Smooth muscle cell (in vitro differentiated cells): ENCODE data around the gene ROGDI. TPM values are rescaled to one million over a fixed set of nuclear protein-coding genes. Genes with fewer than 3 reads are reported as not detected.
A peak's percentile ranks its signal among the peaks of the same experiment; 100 is the strongest.

Source experiments
- DNase-seq: peaks from one replicate; lab custom pipeline; 2025; ENCODE audit not compliant: unreplicated experiment; lab: John Stamatoyannopoulos, UW
- H2AFZ ChIP-seq: fragments of 200-600 bp; sonication (generic); 2 replicates; pipeline ENCODE4 v1.6.0; 2016; ENCODE audit warnings: antibody characterized with exemption, low read depth, mild to moderate bottlenecking
- H3F3A ChIP-seq: fragments of 200-600 bp; sonication (generic); 2 replicates; pipeline ENCODE4 v1.6.0; 2017; ENCODE audit warnings: antibody characterized with exemption, low read depth
- H3K27ac ChIP-seq: fragments of 200-600 bp; sonication (generic); 2 replicates; pipeline ENCODE4 v1.5.1; 2016; ENCODE audit warnings: low read depth, mild to moderate bottlenecking
- H3K27me3 ChIP-seq: fragments of 200-600 bp; sonication (generic); 2 replicates; pipeline ENCODE4 v1.6.1; 2016; ENCODE audit warnings: low read depth, mild to moderate bottlenecking
- H3K36me3 ChIP-seq: fragments of 200-600 bp; sonication (generic); 2 replicates; pipeline ENCODE4 v1.5.1; 2016; ENCODE audit warnings: low read depth
- H3K4me1 ChIP-seq: fragments of 200-600 bp; sonication (generic); 2 replicates; pipeline ENCODE4 v1.5.1; 2016; ENCODE audit warnings: low read depth
- H3K4me2 ChIP-seq: fragments of 200-600 bp; sonication (generic); 2 replicates; pipeline ENCODE4 v1.6.0; 2016; ENCODE audit warnings: mild to moderate bottlenecking
- H3K4me3 ChIP-seq: fragments of 200-600 bp; sonication (generic); 2 replicates; pipeline ENCODE4 v1.5.1; 2016; ENCODE audit warnings: mild to moderate bottlenecking
- H3K79me2 ChIP-seq: fragments of 200-600 bp; sonication (generic); 2 replicates; pipeline ENCODE4 v1.6.0; 2016; ENCODE audit warnings: low read depth, mild to moderate bottlenecking
- H3K9ac ChIP-seq: fragments of 200-600 bp; sonication (generic); 2 replicates; pipeline ENCODE4 v1.6.0; 2016; ENCODE audit warnings: low read depth
- H3K9me3 ChIP-seq: fragments of 200-600 bp; sonication (generic); replicated peaks from 2 replicates; pipeline ENCODE4 v1.5.1; 2016; ENCODE audit warnings: low read depth
- H4K20me1 ChIP-seq: fragments of 200-600 bp; sonication (generic); 2 replicates; pipeline ENCODE4 v1.6.0; 2016; ENCODE audit warnings: low read depth
- CTCF ChIP-seq: fragments of 200-600 bp; sonication (generic); IDR thresholded peaks from 2 replicates; pipeline ENCODE4 v1.5.1; 2017; ENCODE audit warnings: borderline replicate concordance, mild to moderate bottlenecking, antibody characterized with exemption; ENCODE audit not compliant: insufficient read depth, poor library complexity, severe bottlenecking
- WGBS: methylation state at CpG from one replicate; pipeline ENCODE4 v1.1.7; 2016; ENCODE audit warnings: low lambda C conversion rate; 5-methylcytosine and 5-hydroxymethylcytosine counted together
- polyA plus RNA-seq: library from polyadenylated mRNA; unstranded; fragments of >200 nt; fragmentation: Nextera tagmentation; extraction: Ambion mirVana; gene quantifications from 2 replicates; pipeline ENCODE4 v1.2.1, GENCODE V29; 2016
- total RNA-seq: library from RNA; depleted of rRNA; stranded (reverse); fragments of >200 nt; gene quantifications from 2 replicates; pipeline ENCODE4 v1.2.3, GENCODE V29; 2014

Gene ROGDI
- total and polyA plus RNA-seq, 2 experiments from 2014 or later, result 21.6 to 45.6 TPM

- WGBS, result 89% methylated on average over 9 of the region's 9 CpGs
- Histone ChIP-seq H3K27me3 (no peaks in the 10 kb centered on the region), H3K9me3 (no peaks in the 10 kb centered on the region), H3K79me2 (no peaks in the 10 kb centered on the region), H3K36me3 (peaks cover 24% of the 10 kb centered on the region), H3K27ac (no peak overlapping the region), H3F3A (no peaks in the 10 kb centered on the region), H3K4me2 (no peak overlapping the region), H3K9ac (no peak overlapping the region), H2AFZ (no peak overlapping the region), H3K4me3 (no peak overlapping the region), H4K20me1 (no peaks in the 10 kb centered on the region), H3K4me1 (no peaks in the 10 kb centered on the region)
- no peak for DNase-seq
- TF ChIP-seq CTCF, result no peak
These were observed 9.3 kb upstream of the ROGDI start for GRCh38 chr16:4811773-4812172.

- Histone ChIP-seq H3K9ac (no peak overlapping the region), H3K79me2 (no peaks in the 10 kb centered on the region)
- WGBS, result 100% methylated on average over 3 of the region's 3 CpGs
These were observed 8.8 kb upstream of the ROGDI start for GRCh38 chr16:4811242-4811641.

GRCh38 chr16:4806280-4806679, 3.8 kb upstream of the ROGDI start:
- Histone ChIP-seq H3K9ac (no peak overlapping the region), H4K20me1 (no peaks in the 10 kb centered on the region), H3K36me3 (peaks cover 15% of the 10 kb centered on the region), H3F3A (peaks cover 25% of the 10 kb centered on the region), H3K27ac (no peak overlapping the region), H3K27me3 (no peaks in the 10 kb centered on the region), H3K4me2 (no peak overlapping the region), H3K79me2 (peaks cover 4% of the 10 kb centered on the region), H2AFZ (no peak overlapping the region), H3K4me3 (no peak overlapping the region), H3K4me1 (peaks cover 8% of the 10 kb centered on the region), H3K9me3 (no peaks in the 10 kb centered on the region)
- DNase-seq, result no peak
- no peak for TF ChIP-seq CTCF
- 67% methylated on average over 6 of the region's 6 CpGs for WGBS

More at GRCh38 chr16:4811242-4811641, 8.8 kb upstream of the ROGDI start:
- Histone ChIP-seq H3K36me3 (peaks cover 21% of the 10 kb centered on the region), H3K27ac (no peak overlapping the region), H3K4me1 (no peaks in the 10 kb centered on the region), H3K27me3 (no peaks in the 10 kb centered on the region), H3K4me2 (no peak overlapping the region), H3K4me3 (no peak overlapping the region), H3K9me3 (no peaks in the 10 kb centered on the region), H2AFZ (no peak overlapping the region), H4K20me1 (no peaks in the 10 kb centered on the region), H3F3A (peaks cover under 1% of the 10 kb centered on the region)
- TF ChIP-seq CTCF, result no peak
- DNase-seq, result no peak

- H3K79me2 ChIP-seq, result peaks cover 4% of the 10 kb centered on the region
- TF ChIP-seq CTCF, result no peak
- H3K27ac ChIP-seq, result peak overlapping the region; percentile 15
- H3K9ac ChIP-seq, result no peak overlapping the region
- peaks cover 25% of the 10 kb centered on the region for H3F3A ChIP-seq
- no peaks in the 10 kb centered on the region for H3K9me3 ChIP-seq
- 93% methylated on average over 11 of the region's 11 CpGs for WGBS
- H3K4me2 ChIP-seq, result no peak overlapping the region
- H3K4me1 ChIP-seq, result peaks cover 8% of the 10 kb centered on the region
- H3K36me3 ChIP-seq, result peaks cover 14% of the 10 kb centered on the region
- H2AFZ ChIP-seq, result no peak overlapping the region
- no peak for DNase-seq
- H4K20me1 ChIP-seq, result no peaks in the 10 kb centered on the region
- H3K27me3 ChIP-seq, result no peaks in the 10 kb centered on the region
- no peak overlapping the region for H3K4me3 ChIP-seq
These were observed 2.8 kb upstream of the ROGDI start for GRCh38 chr16:4805231-4805630.
